ENCODE measurements around the gene CCNT1. TPM values are rescaled to one million over a fixed set of nuclear protein-coding genes. Genes with fewer than 3 reads are reported as not detected.
"Not testable (repeated sequence)": the region's sequence is repeated elsewhere in the genome, so short reads cannot be mapped to it uniquely, and the experiment has no call there.

The CCNT1 gene
- total RNA-seq, 1 experiment from 2014 or later = 69.4 TPM

- H3K36me3 ChIP-seq (ENCODE audit: control insufficient read depth in 1 of 2, insufficient read depth in 2 of 2, low read length in 2 of 2); H3K79me2 ChIP-seq (ENCODE audit: insufficient read depth, low read length); DNase-seq (ENCODE audit: low read depth, low spot score); POLR2A ChIA-PET; ATAC-seq; H4K20me1 ChIP-seq (ENCODE audit: insufficient read depth); H2AFZ ChIP-seq (ENCODE audit: low read depth, low read length, poor library complexity, severe bottlenecking); H3K4me2 ChIP-seq (ENCODE audit: low read length); CTCF ChIA-PET; H3K9me3 ChIP-seq (ENCODE audit: control insufficient read depth in 1 of 2, insufficient read depth in 1 of 2, low read depth in 1 of 2, low read length in 2 of 2); intact Hi-C loops (cut with micrococcal nuclease); H3K9me2 ChIP-seq (ENCODE audit: insufficient read depth); RAD21 ChIA-PET (ENCODE audit: low non-redundant PET in 1 of 2, low total read pairs in 2 of 2, uncharacterized antibody in 2 of 2, unreplicated experiment in 2 of 2); H3K27me3 ChIP-seq (ENCODE audit: insufficient read depth, low read length); BruUV-seq (replicated peaks); H3K27ac ChIP-seq (ENCODE audit: low read depth, low read length); H3K4me3 ChIP-seq (replicated peaks in 1 of 2; ENCODE audit: low read depth in 1 of 2, low read length in 2 of 2); H3K9ac ChIP-seq (ENCODE audit: low read length); H3K4me1 ChIP-seq (ENCODE audit: control insufficient read depth in 1 of 2, insufficient read depth in 2 of 2, low read length in 2 of 2): not testable (repeated sequence)
These were observed 4.2 kb upstream of the CCNT1 start for GRCh38 chr12:48720737-48721136.

DNA sequence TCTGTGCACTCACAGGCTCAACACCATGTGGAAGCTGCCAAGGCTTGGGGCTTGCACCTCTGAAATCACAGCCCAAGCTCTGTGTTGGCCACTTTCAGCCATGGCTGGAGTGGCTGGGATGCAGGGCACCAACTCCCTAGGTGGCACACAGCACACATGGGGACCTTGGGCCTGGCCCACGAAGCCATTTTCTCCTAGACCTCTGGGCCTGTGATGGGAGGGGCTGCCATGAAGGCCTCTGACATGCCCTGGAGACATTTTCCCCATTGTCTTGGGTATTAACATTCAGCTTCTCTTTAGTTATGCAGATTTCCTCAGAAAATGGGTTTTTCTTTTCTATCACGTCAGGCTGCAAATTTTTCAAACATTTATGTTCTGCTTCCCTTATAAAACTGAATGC is 3.7 kb upstream of the CCNT1 start:
- H2AFZ ChIP-seq (ENCODE audit: low read depth, low read length, poor library complexity, severe bottlenecking); H3K9me2 ChIP-seq (ENCODE audit: insufficient read depth); intact Hi-C loops (cut with micrococcal nuclease); RAD21 ChIA-PET (ENCODE audit: low non-redundant PET in 1 of 2, low total read pairs in 2 of 2, uncharacterized antibody in 2 of 2, unreplicated experiment in 2 of 2); H3K36me3 ChIP-seq (ENCODE audit: control insufficient read depth in 1 of 2, insufficient read depth in 2 of 2, low read length in 2 of 2); H4K20me1 ChIP-seq (ENCODE audit: insufficient read depth); CTCF ChIA-PET; H3K9me3 ChIP-seq (ENCODE audit: control insufficient read depth in 1 of 2, insufficient read depth in 1 of 2, low read depth in 1 of 2, low read length in 2 of 2); DNase-seq (ENCODE audit: low read depth, low spot score); H3K27ac ChIP-seq (ENCODE audit: low read depth, low read length); H3K4me3 ChIP-seq (replicated peaks in 1 of 2; ENCODE audit: low read depth in 1 of 2, low read length in 2 of 2); H3K4me2 ChIP-seq (ENCODE audit: low read length); H3K9ac ChIP-seq (ENCODE audit: low read length); ATAC-seq; H3K27me3 ChIP-seq (ENCODE audit: insufficient read depth, low read length); BruUV-seq (replicated peaks); POLR2A ChIA-PET: not testable (repeated sequence)
- H3K79me2 ChIP-seq (ENCODE audit: insufficient read depth, low read length) = peaks cover 13% of the 10 kb centered on the region
- H3K4me1 ChIP-seq (ENCODE audit: control insufficient read depth in 1 of 2, insufficient read depth in 2 of 2, low read length in 2 of 2) = peaks cover under 1 to 10% of the 10 kb centered on the region in 2 experiments; a peak in 3 of 4 replicates

DNA sequence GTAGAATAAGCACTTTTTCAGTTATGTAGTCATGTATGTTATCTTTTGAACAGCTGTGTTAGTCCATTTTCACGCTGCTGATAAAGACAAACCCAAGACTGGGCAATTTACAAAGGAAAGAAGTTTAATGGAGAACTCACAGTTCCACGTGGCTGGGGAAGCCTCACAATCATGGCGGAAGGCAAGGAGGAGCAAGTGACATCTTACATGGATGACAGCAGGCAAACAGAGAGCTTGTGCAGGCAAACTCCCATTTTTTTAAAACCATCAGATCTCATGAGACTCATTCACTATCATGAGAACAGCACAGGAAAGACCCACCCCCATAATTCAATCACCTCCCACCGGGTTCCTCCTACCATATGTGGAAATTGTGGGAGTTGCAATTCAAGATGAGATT is 2.5 kb upstream of the CCNT1 start:
- H3K9me3 ChIP-seq (ENCODE audit: control insufficient read depth in 1 of 2, insufficient read depth in 1 of 2, low read depth in 1 of 2, low read length in 2 of 2); POLR2A ChIA-PET; H3K27ac ChIP-seq (ENCODE audit: low read depth, low read length); ATAC-seq; H4K20me1 ChIP-seq (ENCODE audit: insufficient read depth); BruUV-seq (replicated peaks); H3K9me2 ChIP-seq (ENCODE audit: insufficient read depth); H3K9ac ChIP-seq (ENCODE audit: low read length); H2AFZ ChIP-seq (ENCODE audit: low read depth, low read length, poor library complexity, severe bottlenecking); H3K4me2 ChIP-seq (ENCODE audit: low read length); intact Hi-C loops (cut with micrococcal nuclease); H3K27me3 ChIP-seq (ENCODE audit: insufficient read depth, low read length); H3K4me3 ChIP-seq (replicated peaks in 1 of 2; ENCODE audit: low read depth in 1 of 2, low read length in 2 of 2); DNase-seq (ENCODE audit: low read depth, low spot score); RAD21 ChIA-PET (ENCODE audit: low non-redundant PET in 1 of 2, low total read pairs in 2 of 2, uncharacterized antibody in 2 of 2, unreplicated experiment in 2 of 2): not testable (repeated sequence)
- CTCF ChIA-PET = interaction anchor here (0.7 kb wide), 1 partner anchor 35 kb away, joined by 3 read pairs; no protein-coding TSS in a partner anchor
- peaks cover 2 to 10% of the 10 kb centered on the region in 2 experiments; a peak in 3 of 4 replicates for H3K36me3 ChIP-seq (ENCODE audit: control insufficient read depth in 1 of 2, insufficient read depth in 2 of 2, low read length in 2 of 2)
- H3K4me1 ChIP-seq (ENCODE audit: control insufficient read depth in 1 of 2, insufficient read depth in 2 of 2, low read length in 2 of 2) = peaks cover 4 to 20% of the 10 kb centered on the region in 2 experiments; a peak in 3 of 4 replicates
- peaks cover 25% of the 10 kb centered on the region for H3K79me2 ChIP-seq (ENCODE audit: insufficient read depth, low read length)
